ENCODE data around the gene SMCO4. TPM values are rescaled to one million over a fixed set of nuclear protein-coding genes. Genes with fewer than 3 reads are reported as not detected.
A peak's percentile ranks its signal among the peaks of the same experiment; 100 is the strongest.

SMCO4 gene
- total and polyA plus RNA-seq, 2 donors, result 32.2 to 41.3 TPM

DNA sequence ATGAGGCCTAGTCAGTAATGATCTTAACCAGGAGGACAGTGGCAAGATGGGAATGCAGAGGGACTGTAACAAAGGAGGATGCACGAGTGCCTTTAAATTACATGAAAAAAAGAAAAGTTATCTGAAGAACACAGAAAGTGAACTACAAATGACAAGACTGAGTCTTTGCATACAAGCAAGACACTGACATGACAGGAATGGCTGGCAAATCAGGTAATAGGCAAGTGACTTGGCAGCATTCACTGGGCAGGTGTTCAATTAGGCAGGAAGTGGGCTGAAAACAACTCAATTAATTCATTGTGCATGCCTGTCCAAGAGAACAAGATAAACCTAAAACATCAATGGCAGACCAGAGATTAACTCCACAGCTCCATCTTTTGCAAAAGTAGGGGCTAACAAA lies 24.0 kb downstream of the SMCO4 start:
- H3K27ac ChIP-seq (ENCODE audit: low read depth in 1 of 2, low read length in 1 of 2), result no peak overlapping the region
- no peaks in the 10 kb centered on the region for H3K9me3 ChIP-seq (ENCODE audit: control insufficient read depth in 2 of 2, insufficient read depth in 1 of 2, low read length in 1 of 2)
- no peaks in the 10 kb centered on the region for H3K36me3 ChIP-seq (ENCODE audit: control insufficient read depth in 2 of 2, insufficient read depth in 2 of 2, low read length in 1 of 2)
- peaks cover 28 to 59% of the 10 kb centered on the region in 2 donors for H3K4me1 ChIP-seq (ENCODE audit: control insufficient read depth in 2 of 2, insufficient read depth in 2 of 2, low read length in 2 of 2)
- DNase-seq (ENCODE audit: low read depth in 6 of 9, low spot score in 9 of 9), result no peak
- H3K4me3 ChIP-seq (ENCODE audit: low read length in 2 of 2), result no peak overlapping the region
- 64% methylated on average over 1 of the region's 1 CpG for WGBS
- H3K27me3 ChIP-seq (ENCODE audit: control insufficient read depth in 2 of 2, insufficient read depth in 1 of 2, low read length in 1 of 2), result no peaks in the 10 kb centered on the region

DNA sequence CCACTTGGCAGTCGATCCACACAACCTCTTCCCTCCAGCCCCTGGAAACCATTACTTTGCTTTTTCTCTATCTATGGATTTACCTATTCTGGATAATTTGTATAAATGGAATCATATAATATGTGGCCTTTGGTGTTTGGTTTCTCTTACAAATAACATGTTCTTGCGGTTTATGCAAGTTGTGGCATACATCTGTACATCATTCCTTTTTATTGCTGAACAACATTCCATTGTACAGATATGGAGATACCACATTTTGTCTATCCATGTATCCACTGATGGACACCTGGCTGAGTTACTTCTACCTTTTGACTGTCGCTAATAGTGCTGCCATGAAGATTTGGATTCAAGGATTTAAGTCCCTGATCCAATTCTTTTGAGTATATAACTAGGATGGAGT lies 25.1 kb downstream of the SMCO4 start:
- Histone ChIP-seq H3K4me3 (ENCODE audit: low read length in 2 of 2) (no peak overlapping the region), H3K4me1 (ENCODE audit: control insufficient read depth in 2 of 2, insufficient read depth in 2 of 2, low read length in 2 of 2) (peaks cover 28 to 48% of the 10 kb centered on the region in 2 donors), H3K27me3 (ENCODE audit: control insufficient read depth in 2 of 2, insufficient read depth in 1 of 2, low read length in 1 of 2) (no peaks in the 10 kb centered on the region), H3K9me3 (ENCODE audit: control insufficient read depth in 2 of 2, insufficient read depth in 1 of 2, low read length in 1 of 2) (no peaks in the 10 kb centered on the region), H3K27ac (ENCODE audit: low read depth in 1 of 2, low read length in 1 of 2) (no peak overlapping the region), H3K36me3 (ENCODE audit: control insufficient read depth in 2 of 2, insufficient read depth in 2 of 2, low read length in 1 of 2) (no peaks in the 10 kb centered on the region)
- no peak for DNase-seq (ENCODE audit: low read depth in 6 of 9, low spot score in 9 of 9)
- WGBS, result 94% methylated on average over 3 of the region's 3 CpGs

DNA sequence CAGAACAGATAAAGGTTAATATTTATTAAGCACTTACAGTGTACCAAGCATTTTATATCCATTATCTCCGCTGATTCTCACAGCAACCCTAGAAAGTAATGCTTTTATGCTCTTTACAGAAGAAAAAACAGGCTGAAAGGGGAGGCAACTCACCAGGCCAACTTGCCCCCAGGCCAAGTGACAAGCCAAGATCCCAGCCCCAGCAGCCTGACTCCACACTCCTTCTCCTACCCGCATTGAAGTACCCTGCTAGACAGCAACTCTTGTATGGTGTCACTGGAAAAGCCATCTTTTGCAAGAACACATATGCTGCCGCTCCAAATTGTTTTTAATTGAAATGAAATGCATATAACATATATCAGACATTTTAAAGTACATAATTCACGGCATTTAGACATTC lies 25.6 kb downstream of the SMCO4 start:
- no peak for DNase-seq (ENCODE audit: low read depth in 6 of 9, low spot score in 9 of 9)
- 96% methylated on average over 4 of the region's 4 CpGs for WGBS
- Histone ChIP-seq H3K27ac (ENCODE audit: low read depth in 1 of 2, low read length in 1 of 2) (no peak overlapping the region), H3K9me3 (ENCODE audit: control insufficient read depth in 2 of 2, insufficient read depth in 1 of 2, low read length in 1 of 2) (no peaks in the 10 kb centered on the region), H3K27me3 (ENCODE audit: control insufficient read depth in 2 of 2, insufficient read depth in 1 of 2, low read length in 1 of 2) (no peaks in the 10 kb centered on the region), H3K36me3 (ENCODE audit: control insufficient read depth in 2 of 2, insufficient read depth in 2 of 2, low read length in 1 of 2) (no peaks in the 10 kb centered on the region), H3K4me3 (ENCODE audit: low read length in 2 of 2) (no peak overlapping the region), H3K4me1 (ENCODE audit: control insufficient read depth in 2 of 2, insufficient read depth in 2 of 2, low read length in 2 of 2) (peaks cover 28 to 44% of the 10 kb centered on the region in 2 donors)

DNA sequence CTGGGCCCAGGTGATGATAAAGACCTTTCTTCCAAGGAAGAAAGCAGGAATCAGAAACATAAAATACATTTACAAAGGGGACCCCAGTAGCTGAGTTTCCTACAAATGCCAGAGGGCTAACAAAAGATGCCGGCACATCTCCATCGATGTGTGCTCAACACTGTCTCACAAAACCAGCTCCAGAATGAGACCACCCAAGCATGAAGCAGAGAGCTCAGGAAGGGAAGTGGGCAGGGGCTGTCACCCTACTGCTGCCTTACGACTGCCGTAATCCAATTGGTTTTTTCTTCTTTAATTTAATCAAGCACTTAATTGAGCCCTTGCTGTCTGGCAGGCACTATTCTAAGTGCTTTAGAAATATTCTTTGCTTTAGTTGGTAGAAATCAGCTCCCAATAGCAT lies 26.1 kb downstream of the SMCO4 start:
- no peaks in the 10 kb centered on the region for H3K36me3 ChIP-seq (ENCODE audit: control insufficient read depth in 2 of 2, insufficient read depth in 2 of 2, low read length in 1 of 2)
- H3K4me1 ChIP-seq (ENCODE audit: control insufficient read depth in 2 of 2, insufficient read depth in 2 of 2, low read length in 2 of 2), result peaks cover 28 to 38% of the 10 kb centered on the region in 2 donors
- no peak for DNase-seq (ENCODE audit: low read depth in 6 of 9, low spot score in 9 of 9)
- WGBS, result 96% methylated on average over 4 of the region's 4 CpGs
- no peaks in the 10 kb centered on the region for H3K27me3 ChIP-seq (ENCODE audit: control insufficient read depth in 2 of 2, insufficient read depth in 1 of 2, low read length in 1 of 2)
- H3K9me3 ChIP-seq (ENCODE audit: control insufficient read depth in 2 of 2, insufficient read depth in 1 of 2, low read length in 1 of 2), result no peaks in the 10 kb centered on the region
- H3K4me3 ChIP-seq (ENCODE audit: low read length in 2 of 2), result no peak overlapping the region
- H3K27ac ChIP-seq (ENCODE audit: low read depth in 1 of 2, low read length in 1 of 2), result no peak overlapping the region

DNA sequence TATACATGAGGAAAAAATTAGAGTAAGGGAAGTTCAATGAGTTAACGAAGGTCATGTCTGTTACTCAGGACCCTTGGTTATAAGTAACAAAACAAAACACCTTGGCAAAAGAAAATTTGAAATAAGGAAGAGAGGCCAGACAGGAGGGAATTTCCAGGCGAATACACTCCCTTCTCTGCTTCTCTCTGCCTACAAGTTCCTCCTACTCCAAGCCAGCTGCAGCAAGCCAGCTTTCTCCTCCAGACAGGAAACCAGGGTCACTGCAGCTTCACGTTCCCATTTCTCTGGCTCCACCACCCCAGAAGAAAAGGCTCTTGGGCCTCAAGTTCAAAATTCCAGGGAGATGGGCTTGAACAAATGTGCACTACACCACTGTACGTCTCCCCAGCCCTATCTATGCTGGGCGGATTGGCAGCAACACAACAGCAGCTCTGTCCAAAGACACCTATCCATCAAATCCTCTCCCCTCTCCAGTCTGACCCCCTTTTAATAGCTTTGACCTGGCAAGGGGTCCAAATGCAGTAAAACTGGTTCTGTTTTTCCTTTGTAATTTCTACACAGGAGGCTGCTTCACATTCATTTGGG lies 27.7 kb downstream of the SMCO4 start:
- H3K27ac ChIP-seq (ENCODE audit: low read depth in 1 of 2, low read length in 1 of 2), result peak overlapping the region in 1 of 2 donors; percentile 59
- DNase-seq (ENCODE audit: low read depth in 6 of 9, low spot score in 9 of 9), result no peak
- H3K36me3 ChIP-seq (ENCODE audit: control insufficient read depth in 2 of 2, insufficient read depth in 2 of 2, low read length in 1 of 2), result no peaks in the 10 kb centered on the region
- H3K27me3 ChIP-seq (ENCODE audit: control insufficient read depth in 2 of 2, insufficient read depth in 1 of 2, low read length in 1 of 2), result no peaks in the 10 kb centered on the region
- H3K4me1 ChIP-seq (ENCODE audit: control insufficient read depth in 2 of 2, insufficient read depth in 2 of 2, low read length in 2 of 2), result peaks cover 17 to 27% of the 10 kb centered on the region in 2 donors
- WGBS, result 74% methylated on average over 5 of the region's 5 CpGs
- no peak overlapping the region for H3K4me3 ChIP-seq (ENCODE audit: low read length in 2 of 2)
- H3K9me3 ChIP-seq (ENCODE audit: control insufficient read depth in 2 of 2, insufficient read depth in 1 of 2, low read length in 1 of 2), result no peaks in the 10 kb centered on the region

DNA sequence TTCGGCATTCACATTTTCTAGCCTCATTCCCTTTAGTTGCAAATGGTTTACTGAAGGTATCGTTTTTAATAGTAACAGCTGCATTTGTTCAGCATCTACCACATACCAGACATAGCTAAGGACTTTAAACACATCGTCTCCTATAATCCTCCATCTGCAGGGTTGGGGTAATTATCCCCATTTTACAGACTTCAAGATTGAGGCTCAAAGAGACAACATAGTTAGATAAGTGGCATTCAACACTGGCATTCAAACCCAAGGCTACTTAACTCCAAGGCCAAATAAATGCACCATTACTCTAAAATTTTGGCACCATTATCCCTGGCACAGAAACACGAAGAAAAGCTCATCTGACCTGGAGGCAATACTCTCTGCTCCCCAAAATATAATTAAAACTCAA lies 28.5 kb downstream of the SMCO4 start:
- DNase-seq (ENCODE audit: low read depth in 6 of 9, low spot score in 9 of 9), result no peak
- no peaks in the 10 kb centered on the region for H3K36me3 ChIP-seq (ENCODE audit: control insufficient read depth in 2 of 2, insufficient read depth in 2 of 2, low read length in 1 of 2)
- H3K4me3 ChIP-seq (ENCODE audit: low read length in 2 of 2), result no peak overlapping the region
- WGBS, result 97% methylated on average over 4 of the region's 4 CpGs
- H3K4me1 ChIP-seq (ENCODE audit: control insufficient read depth in 2 of 2, insufficient read depth in 2 of 2, low read length in 2 of 2), result peaks cover 11 to 21% of the 10 kb centered on the region in 2 donors
- H3K9me3 ChIP-seq (ENCODE audit: control insufficient read depth in 2 of 2, insufficient read depth in 1 of 2, low read length in 1 of 2), result no peaks in the 10 kb centered on the region
- no peak overlapping the region for H3K27ac ChIP-seq (ENCODE audit: low read depth in 1 of 2, low read length in 1 of 2)
- no peaks in the 10 kb centered on the region for H3K27me3 ChIP-seq (ENCODE audit: control insufficient read depth in 2 of 2, insufficient read depth in 1 of 2, low read length in 1 of 2)

DNA sequence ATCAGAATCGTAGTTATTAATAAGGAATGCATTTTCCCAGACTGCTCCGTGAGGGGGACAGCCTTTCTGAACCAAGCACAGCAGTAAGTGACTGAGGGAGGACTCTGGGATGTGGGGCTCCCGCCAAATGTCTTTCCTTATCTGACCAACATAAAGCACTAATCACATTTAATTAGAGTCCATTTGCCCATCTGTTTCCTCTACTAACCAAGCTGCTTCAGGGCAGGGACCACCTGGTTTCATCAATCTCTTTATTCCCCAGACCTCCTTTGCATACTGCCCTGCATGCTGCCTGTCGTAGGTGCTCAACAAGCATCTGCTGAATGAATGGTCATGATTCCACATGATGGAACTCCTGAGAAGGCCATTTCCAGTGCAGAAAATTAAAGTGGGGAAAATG lies 29.4 kb downstream of the SMCO4 start:
- Histone ChIP-seq H3K27ac (ENCODE audit: low read depth in 1 of 2, low read length in 1 of 2) (no peak overlapping the region), H3K36me3 (ENCODE audit: control insufficient read depth in 2 of 2, insufficient read depth in 2 of 2, low read length in 1 of 2) (no peaks in the 10 kb centered on the region), H3K4me3 (ENCODE audit: low read length in 2 of 2) (no peak overlapping the region), H3K9me3 (ENCODE audit: control insufficient read depth in 2 of 2, insufficient read depth in 1 of 2, low read length in 1 of 2) (no peaks in the 10 kb centered on the region), H3K27me3 (ENCODE audit: control insufficient read depth in 2 of 2, insufficient read depth in 1 of 2, low read length in 1 of 2) (no peaks in the 10 kb centered on the region), H3K4me1 (ENCODE audit: control insufficient read depth in 2 of 2, insufficient read depth in 2 of 2, low read length in 2 of 2) (peaks cover 2 to 11% of the 10 kb centered on the region in 2 donors)
- WGBS, result 88% methylated on average over 4 of the region's 4 CpGs
- no peak for DNase-seq (ENCODE audit: low read depth in 6 of 9, low spot score in 9 of 9)

DNA sequence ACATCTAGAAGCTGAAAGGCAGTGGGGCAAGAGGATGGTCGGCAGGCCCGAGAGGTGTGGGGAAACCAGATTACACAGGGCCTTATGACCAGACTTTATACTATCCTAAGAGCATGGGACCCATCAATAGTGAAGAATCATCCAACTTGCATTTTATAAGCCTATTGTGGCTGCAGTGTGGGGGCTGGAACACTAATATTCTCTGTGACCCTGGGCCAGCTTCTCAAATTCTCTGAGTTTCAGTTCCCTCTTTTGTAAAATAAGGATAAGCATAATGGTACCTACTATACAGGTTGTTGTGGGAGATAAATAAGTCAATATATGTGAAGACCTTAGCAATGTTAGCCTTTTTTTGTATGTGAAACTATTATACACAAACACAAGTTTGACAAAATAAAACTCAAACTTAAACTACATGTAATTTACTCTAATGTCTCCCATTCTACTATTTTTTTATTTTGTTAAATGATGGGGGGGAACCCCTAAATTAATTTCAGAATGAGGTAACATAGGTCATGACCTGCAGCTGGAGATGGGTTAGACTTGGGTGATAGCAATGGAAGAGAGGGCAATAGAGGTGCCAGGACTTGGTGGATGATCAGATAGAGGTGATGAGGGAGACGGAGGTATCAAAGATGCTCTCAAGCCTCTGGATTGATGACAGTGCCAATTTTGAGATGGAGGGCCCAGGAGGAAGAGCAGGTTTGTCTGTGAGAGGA lies 30.1 kb downstream of the SMCO4 start:
- Histone ChIP-seq H3K4me1 (ENCODE audit: control insufficient read depth in 2 of 2, insufficient read depth in 2 of 2, low read length in 2 of 2) (peaks cover 0 to 9% of the 10 kb centered on the region in 2 donors), H3K27me3 (ENCODE audit: control insufficient read depth in 2 of 2, insufficient read depth in 1 of 2, low read length in 1 of 2) (no peaks in the 10 kb centered on the region), H3K27ac (ENCODE audit: low read depth in 1 of 2, low read length in 1 of 2) (no peak overlapping the region), H3K4me3 (ENCODE audit: low read length in 2 of 2) (no peak overlapping the region), H3K36me3 (ENCODE audit: control insufficient read depth in 2 of 2, insufficient read depth in 2 of 2, low read length in 1 of 2) (no peaks in the 10 kb centered on the region), H3K9me3 (ENCODE audit: control insufficient read depth in 2 of 2, insufficient read depth in 1 of 2, low read length in 1 of 2) (no peaks in the 10 kb centered on the region)
- no peak for DNase-seq (ENCODE audit: low read depth in 6 of 9, low spot score in 9 of 9)
- 99% methylated on average over 3 of the region's 3 CpGs for WGBS

DNA sequence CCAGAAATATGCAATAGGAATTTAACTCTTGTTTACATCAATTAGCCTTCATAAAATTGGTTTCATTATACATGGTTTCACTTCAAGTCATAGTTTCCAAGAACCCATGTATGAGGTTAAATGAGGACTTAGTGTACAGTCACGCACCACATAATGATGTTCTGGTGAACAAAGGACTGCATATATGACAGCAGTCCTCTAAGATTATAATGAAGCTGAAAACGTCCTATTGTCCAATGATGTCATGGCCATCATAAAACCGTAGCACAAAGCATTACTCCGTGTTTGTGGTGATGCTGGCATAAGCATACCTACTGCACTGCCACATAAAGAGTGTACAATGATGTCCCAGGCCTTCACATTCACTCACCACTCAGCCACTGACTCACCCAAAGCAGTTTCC lies 31.1 kb downstream of the SMCO4 start:
- Histone ChIP-seq H3K27me3 (ENCODE audit: control insufficient read depth in 2 of 2, insufficient read depth in 1 of 2, low read length in 1 of 2) (no peaks in the 10 kb centered on the region), H3K4me1 (ENCODE audit: control insufficient read depth in 2 of 2, insufficient read depth in 2 of 2, low read length in 2 of 2) (peaks cover 0 to 9% of the 10 kb centered on the region in 2 donors), H3K36me3 (ENCODE audit: control insufficient read depth in 2 of 2, insufficient read depth in 2 of 2, low read length in 1 of 2) (no peaks in the 10 kb centered on the region), H3K4me3 (ENCODE audit: low read length in 2 of 2) (no peak overlapping the region), H3K27ac (ENCODE audit: low read depth in 1 of 2, low read length in 1 of 2) (no peak overlapping the region), H3K9me3 (ENCODE audit: control insufficient read depth in 2 of 2, insufficient read depth in 1 of 2, low read length in 1 of 2) (no peaks in the 10 kb centered on the region)
- DNase-seq (ENCODE audit: low read depth in 6 of 9, low spot score in 9 of 9), result no peak
- 96% methylated on average over 4 of the region's 4 CpGs for WGBS
